Renal cortical epithelial cell (primary cell): Measurements from ENCODE around the gene ALMS1. TPM values are rescaled to one million over a fixed set of nuclear protein-coding genes. Genes with fewer than 3 reads are reported as not detected.
"Not testable (repeated sequence)": the region's sequence is repeated elsewhere in the genome, so short reads cannot be mapped to it uniquely, and the experiment has no call there.

Source experiments
- DNase-seq: peaks from one replicate; pipeline ENCODE4 v3.0.0-alpha.2; 2011; ENCODE audit warnings: low read depth
- total RNA-seq: library from RNA; depleted of rRNA; stranded (reverse); fragments of >200 nt; gene quantifications from 2 replicates; pipeline ENCODE4 v1.2.3, GENCODE V29; 2014

Gene ALMS1
- total RNA-seq, 1 donor from 2014 or later: 31.0 TPM

DNA sequence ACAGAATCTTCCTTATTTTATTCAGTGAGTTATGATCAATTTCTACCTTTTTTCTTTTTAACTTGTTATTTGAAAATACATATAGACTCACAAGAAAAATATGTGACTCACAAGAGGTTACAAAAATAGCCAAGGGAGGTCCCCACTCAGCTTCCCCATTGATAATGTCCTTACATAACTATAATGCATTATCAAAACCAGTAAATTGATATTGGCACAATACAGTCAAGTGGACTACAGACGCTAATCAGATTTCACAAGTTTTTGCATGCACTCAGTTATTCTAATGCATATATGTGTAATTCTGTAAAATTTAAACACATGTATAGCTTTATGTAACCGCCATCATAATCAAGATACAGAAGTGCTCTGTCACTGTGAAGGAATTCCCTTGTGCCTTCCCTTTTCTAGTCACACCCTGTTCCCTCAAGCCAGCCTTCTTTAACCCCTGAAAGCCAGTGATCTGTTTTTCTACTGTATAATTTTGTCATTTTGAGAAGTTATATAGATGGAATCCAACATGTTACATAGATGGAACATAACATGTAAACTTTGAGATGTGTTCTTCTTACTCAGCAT, 118.4 kb downstream of the ALMS1 start:
- no peak for DNase-seq

DNA sequence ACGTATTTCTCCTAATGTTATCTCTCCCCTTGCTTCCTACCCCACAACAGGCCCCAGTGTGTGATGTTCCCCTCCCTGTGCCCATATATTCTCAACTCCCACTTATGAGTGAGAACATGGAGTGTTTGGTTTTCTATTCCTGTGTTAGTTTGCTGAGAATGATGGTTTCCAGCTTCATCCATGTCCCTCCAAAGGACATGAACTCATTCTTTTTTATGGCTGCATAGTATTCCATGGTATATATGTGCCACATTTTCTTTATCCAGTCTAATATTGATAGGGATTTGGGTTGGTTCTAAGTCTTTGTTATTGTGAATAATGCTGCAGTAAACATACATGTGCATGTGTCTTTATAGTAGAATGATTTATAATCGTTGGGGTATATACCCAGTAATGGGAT, 119.2 kb downstream of the ALMS1 start:
- DNase-seq: not testable (repeated sequence)

DNA sequence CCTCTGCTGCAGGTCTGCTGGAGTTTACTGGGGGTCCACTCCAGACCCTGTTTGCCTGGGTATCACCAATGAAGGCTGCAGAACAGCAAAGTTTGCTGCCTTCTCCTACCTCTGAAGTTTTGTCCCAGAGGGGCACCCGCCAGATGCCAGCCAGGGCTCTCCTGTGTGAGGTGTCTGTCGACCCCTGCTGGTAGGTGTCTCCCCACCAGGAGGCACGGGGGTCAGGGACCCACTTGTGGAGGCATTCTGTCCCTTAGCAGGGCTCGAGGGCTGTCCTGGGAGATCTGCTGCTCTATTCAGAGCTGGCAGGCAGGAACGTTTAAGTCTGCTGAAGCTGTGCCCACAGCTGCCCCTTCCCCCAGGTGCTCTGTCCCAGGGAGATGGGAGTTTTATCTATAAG, 124.8 kb downstream of the ALMS1 start:
- not testable (repeated sequence) for DNase-seq

DNA sequence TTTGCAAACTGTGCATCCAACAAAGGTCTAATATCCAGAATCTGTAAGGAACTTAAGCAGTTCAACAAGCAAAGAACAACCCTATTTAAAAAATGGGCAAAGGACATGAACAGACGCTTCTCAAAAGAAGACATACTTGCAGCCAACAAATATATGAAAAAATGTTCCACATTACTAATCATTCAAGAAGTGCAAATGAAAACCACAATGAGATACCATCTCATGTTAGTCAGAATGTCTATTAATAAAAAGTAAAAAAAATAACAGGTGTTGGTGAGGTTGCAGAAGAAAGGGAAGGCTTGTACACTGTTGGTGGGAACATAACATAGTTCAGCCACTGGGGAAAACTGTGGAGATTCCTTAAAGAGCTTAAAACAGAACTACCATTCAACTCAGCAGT, 130.4 kb downstream of the ALMS1 start:
- peak; percentile 8 for DNase-seq

DNA sequence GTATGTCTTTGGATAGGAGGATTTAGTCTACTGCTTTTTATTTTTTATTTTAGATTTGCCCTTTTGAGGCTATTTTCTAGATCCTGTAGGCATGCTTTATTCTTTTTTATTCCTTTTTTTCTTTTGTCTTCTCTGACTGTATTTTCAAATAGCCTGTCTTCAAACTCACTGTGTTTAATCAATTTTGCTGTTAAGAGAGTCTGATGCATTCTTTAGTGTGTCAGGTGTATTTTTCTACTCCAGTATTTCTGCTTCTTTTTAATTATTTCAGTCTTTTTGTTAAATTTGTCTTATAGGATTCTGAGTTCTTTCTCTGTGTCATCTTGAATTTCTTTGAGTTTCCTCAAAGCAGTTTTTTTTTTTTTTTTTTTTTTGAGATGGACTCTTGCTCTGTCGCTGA, 143.1 kb downstream of the ALMS1 start:
- no peak for DNase-seq

DNA sequence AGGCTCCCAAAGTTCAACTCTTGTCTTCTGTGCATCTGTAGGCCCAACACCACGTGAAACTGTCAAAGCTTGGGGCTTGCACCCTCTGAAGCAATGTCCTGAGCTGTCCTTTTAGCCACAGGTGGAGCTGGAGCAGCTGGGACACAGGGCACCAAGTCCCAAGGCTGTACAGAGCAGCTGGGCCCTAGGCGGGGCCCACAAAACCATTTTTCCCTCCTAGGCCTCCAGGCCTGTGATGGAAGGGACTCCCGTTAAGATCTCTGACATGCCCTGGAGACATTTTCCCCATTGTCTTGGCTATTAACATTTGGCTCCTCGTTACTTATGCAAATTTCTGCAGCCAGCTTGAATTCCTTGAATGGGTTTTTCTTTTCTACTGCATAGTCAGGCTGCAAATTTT, 145.1 kb downstream of the ALMS1 start:
- not testable (repeated sequence) for DNase-seq

DNA sequence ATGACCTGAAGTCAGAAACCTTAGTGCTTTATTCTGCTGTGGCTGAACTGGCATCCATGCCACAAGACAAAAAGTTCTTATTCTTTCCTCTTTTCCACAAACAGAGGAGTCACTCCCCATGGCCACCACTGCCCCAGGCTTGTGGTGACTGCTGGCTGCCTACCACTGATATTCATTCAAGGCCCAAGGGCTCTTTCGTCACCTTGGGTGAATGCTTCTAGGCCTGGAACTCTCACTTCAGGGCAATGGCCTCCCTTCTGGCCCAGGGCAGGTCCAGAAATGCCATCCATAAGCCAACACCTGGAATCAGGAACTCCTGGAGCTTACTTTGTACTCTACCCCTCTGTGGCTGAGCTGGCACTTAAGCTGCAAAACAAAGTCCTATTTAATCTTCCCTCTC, 146.7 kb downstream of the ALMS1 start:
- DNase-seq: no peak

DNA sequence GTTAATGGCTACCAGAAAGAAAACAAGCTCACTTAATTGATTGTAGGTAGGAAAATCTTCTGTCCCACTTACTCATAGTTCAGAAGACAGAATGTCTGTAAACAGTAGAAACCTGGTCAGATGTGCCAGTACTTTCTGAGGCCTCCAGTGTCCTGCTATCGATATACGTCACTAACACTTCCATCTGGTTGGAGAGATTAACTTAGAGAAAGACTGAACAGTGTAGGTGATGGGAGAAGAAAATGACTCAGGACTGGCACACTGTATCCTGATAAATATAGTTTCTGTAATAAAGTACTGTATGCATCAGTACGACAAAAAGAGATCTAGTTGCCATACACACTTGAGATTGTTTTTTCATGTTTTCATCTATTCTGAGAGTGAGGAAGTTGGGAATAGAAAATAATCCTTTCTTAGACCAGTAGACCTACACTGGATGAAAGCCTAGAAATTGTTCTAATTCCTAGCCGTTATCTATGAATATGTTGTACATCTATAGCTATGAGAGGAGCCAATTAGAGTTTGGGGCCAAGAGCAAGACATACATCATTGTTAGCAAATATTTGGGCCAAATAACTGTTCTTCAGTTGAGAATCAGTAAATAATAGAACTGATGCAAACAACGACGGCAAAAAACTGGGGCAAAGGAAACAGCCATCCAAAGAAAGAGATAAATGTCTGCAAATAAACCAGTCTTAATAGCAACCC, 150.7 kb downstream of the ALMS1 start:
- DNase-seq: no peak

DNA sequence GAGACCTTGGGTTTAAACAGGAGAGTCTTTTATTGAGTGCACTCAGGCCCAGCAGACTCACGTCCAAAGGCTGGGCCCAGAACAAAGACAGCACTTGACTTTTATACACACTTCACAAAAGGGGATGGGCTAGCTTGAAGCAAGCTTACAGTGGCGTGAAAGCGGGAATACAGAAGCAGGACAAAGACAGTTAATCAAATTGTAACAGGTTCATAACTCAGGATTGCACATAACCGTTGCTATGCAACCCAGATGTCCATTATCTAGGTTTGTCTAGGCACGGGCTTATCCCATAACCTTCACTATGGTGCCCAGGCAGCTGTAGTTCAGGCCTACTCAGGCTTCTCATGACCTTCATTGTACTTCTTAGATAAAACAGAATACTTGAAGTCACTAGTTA, 175.2 kb downstream of the ALMS1 start:
- not testable (repeated sequence) for DNase-seq

DNA sequence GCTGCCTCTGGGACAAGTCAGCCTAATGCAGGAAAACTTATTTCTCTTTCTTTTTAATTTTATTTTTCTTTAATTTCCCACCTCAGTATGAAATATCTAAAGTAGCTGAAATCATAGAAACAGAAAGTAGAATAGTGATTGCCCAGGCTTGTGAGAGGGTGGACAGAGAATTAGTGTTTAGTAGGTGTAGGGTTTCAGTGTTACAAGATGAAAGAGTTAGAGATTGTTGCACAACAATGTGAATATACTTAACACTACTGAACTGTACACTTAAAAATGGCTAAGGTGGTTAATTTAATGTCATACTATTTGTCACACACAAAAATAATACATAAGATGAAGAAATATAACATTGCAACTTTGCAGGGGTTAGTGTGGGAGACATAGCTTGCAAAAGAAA, 175.8 kb downstream of the ALMS1 start:
- peak; percentile 27 for DNase-seq

DNA sequence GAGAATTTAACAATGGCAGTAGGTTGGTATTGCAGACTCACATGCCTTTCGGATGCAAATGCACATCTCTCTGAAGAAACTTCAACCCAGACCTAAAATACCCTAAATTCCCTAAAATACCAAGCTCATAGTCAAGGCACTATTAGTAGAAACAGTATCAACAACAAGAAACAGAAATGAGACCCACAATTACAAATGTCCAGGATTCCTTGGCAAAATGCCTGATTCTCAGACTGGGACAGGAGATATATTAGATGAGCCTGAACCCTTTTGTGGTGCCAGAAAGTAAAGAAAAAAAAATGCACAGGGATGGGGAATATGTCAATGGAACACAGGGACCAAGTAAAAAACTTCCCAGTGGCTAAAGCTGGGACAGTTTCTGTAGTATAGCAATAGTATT, 179.3 kb downstream of the ALMS1 start:
- no peak for DNase-seq

DNA sequence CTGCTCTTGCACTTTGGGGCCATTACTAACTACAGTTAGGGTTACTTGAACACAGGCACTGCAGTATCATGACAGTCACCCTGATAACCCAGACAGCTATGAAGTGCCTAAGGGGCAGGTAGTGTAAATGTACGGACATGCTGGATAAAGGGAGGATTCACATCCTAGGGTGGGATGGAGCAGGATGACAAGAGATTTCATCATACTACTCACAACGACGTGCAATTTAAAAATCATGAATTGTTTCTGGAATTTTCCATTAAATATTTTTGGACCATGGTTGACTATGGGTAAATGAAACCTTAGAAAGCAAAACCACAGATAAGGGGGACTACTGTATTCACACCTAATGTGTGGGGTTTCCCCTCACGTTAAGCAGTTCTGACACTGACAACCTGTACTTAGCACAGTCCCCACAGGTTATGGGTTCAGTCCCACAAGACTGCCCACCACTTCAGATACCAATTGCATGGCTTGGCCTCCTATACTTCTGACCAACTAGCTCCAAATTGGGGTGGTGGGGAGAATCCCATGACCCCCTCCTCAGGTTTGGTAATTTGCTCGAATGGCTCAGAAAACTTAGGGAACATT, 180.7 kb downstream of the ALMS1 start:
- DNase-seq: no peak

DNA sequence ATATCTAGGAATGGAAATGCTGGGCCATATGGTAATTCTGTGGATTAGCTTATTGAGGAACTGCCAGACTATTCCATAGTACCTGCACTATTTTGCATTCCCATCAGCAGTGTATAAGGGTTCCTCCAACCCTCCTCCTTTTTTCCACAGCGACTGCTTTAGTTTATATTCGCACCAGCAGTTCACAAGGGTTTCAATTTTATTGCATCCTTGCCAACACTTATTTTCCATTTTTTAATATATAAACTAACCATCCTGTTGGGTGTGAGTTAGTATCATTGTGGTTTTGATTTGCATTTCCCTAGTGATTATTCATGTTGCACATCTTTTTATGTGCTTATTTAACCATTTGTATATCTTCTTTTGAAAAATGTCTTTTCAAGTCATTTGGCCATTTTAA, 189.6 kb downstream of the ALMS1 start:
- DNase-seq: no peak

DNA sequence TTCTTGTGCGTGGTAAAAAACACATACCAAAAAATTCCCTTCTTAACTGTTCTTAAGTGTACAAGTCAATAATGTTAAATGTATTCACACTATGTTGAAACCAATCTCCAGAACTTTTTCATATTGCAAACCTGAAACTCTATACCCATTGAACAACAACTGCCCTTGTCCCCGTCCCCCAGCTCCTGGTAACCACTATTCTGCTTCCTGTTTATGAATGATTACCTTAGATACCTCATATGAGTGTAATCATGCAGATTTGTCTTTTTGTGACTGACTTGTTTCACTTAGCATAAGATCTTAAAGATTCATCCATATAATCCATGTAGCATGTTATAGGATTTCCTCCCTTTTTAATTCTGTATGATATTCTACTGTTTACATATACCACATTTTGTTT, 196.7 kb downstream of the ALMS1 start:
- DNase-seq: no peak

DNA sequence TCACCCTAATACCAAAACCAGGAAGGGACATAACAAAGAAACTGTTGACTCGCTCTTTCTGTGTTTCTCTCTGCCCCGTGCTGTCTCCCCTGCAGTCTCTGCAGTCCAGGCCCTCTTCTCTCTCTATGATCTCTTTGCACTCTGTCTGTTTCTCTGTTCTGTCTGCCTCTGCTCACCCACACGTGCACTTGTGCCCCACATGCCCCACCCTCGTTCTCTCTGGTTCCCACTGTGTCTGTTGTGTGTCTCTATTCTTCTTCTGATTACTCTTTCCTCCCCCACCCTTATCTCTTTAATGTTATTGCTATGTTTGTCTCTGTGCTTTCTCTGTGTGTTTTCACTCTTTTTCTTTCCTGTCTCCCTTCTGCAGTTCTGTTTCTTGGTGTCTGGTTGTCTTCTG, 202.5 kb downstream of the ALMS1 start:
- DNase-seq: no peak

DNA sequence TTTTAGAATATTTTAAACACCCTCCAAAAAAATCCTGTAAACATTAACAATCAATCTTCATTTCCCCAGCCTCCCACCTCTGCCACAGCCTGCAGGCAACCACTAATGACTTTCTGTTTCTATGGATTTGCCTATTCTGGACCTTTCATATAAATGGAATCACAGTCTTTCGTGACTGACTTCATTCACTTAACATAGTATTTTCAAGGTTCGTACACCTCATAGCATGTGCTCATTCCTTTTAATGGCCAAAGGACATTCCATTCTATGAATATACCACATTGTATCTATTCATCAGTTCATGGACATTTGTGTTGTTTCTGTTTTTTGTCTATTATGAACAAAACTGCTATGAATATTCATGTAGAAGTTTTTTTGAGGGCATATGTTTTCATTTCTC, 208.0 kb downstream of the ALMS1 start:
- peak; percentile 75 for DNase-seq

DNA sequence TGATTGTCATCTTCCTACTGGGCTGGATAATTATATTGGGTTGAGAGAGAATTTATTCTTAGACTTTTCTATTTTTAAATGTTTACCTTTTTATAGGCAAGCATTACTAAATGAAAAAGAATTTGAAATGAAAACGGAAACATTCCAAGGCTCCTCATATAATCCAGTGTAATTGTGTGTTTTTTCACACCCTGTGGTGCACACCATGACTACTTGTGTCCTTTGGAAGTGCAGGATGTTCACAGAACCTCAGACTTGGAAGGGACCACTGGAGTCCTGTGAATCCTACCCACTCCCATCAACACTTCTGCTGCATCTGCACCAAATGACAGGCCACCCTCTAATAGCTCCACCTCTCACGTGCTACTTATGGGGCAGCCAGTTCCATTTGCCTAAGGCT, 208.6 kb downstream of the ALMS1 start:
- DNase-seq: no peak

DNA sequence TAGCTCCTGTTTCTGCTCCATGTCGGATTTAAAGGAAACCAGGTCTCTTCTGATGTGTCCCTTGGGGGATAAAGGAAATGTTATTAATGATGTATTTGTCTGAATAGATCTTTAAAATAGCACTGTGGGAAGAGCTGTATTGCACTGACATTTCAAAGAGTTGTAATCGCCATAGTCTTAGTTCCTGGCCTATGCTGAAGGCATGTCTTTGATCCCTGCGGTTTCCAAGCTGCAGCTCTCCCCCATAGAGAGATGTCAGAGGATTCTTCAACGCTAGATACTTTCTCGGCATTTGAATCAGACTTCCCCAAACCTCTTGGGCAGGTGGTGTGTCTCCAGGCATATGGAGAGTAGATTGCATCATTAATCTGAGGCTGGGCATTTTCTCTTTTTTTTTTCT, 216.1 kb downstream of the ALMS1 start:
- DNase-seq: no peak

DNA sequence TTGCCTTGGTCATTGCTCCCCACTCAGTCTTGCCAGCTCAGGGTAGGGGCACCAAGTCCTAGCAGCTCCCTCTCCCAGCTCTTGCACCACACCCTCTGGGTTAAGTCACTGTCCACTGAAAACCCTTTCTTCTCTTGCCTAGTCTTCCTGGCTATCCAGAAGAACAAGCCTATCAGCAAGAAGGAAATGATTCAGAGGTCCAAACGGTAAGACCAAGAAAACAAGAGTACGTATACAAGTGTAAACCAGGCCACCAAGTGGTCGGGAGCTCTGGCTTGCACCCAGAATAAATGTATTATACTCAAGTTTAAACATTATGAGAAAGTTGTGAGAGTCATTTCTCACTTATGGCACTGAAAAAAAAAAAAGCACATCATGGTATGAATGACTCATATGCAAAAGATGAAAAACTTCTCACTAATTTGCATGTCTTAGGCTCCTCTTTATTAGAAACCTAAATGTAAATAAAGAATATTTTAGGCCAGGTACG, 217.5 kb downstream of the ALMS1 start:
- DNase-seq: peak; percentile 6

DNA sequence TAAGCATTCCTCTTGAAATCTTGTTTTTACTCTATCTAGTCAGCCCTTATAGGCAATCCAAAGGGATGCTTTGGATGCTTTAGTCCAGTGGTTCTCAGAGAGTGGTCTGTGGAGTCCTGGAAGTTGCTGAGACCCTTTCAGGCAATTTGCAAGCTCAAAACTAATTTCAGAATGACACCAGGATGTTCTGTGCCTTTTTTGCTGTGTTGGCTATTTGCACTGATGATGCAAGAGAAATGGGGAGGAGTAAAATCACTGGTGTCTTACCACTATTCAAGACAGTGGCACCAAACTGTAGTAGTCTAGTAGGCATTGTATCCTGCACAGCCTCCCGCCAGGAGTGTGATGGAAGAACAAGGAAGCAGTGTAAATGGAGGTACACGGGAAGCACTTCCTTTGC, 219.0 kb downstream of the ALMS1 start:
- not testable (repeated sequence) for DNase-seq

DNA sequence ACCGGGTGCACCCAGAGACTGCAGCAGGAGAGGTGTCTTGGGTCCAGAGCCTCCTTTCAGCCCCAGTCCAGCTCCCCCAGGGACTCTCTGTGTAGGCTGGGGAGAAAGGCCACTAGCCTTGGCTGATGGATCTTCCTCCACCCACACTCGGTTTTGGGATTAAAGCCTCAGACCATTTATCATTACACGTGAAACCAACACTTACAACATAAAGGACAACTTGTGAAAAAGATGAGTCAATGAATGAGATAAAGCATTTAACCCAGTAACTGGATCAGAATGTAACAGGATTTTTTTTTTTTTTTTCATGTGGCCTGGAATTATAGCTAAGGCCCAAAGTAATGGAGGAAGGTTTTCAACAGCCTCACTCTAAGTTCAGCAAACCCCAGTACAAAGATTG, 224.5 kb downstream of the ALMS1 start:
- DNase-seq: no peak

DNA sequence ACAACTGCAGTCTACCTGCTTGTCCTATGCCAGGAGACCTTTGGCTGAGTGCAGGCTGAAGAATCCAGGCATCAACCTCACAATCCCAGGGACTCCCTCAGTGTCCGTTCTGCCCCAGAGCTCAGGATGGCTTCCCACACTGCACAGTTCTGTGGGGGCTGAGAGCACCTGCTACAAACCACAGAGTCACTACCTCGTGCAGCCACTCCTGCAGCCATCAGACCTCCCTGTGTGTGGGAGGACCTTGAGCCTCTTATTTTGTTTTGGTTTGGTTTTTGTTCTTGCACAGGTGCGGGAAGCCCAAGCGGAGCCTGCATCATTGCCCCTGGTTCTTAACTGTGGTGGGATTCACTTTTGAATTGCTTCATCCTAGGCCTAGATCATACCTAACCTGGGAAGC, 225.6 kb downstream of the ALMS1 start:
- DNase-seq: no peak

DNA sequence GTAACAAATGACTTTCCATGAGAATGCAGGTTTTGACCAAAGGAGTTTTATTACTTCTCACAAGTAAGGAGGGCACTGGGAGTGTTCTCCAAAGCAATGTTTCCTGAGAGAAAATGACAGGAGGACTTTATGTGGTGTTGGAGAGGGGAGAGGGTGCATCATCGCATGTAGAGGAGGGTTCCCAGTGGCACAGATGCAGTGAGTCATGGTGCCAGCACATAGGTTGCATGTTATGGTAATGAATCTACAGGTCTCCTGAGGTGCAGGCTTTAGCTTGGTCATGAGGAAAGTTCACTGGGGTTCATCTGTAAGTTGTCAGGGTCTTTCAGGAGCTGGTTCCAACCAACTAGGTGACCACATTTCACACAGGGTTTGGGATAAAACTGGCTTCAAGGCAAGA, 226.2 kb downstream of the ALMS1 start:
- DNase-seq: no peak
